NCI-H2029 treated with DMSO at 0.1 percent for 48 hours (cell line): Measurements from ENCODE around the gene ZNF521.
"Not testable (repeated sequence)": the region's sequence is repeated elsewhere in the genome, so short reads cannot be mapped to it uniquely, and the experiment has no call there.

Source experiments
- DNase-seq: peaks from one replicate; lab custom pipeline; 2025; lab: John Stamatoyannopoulos, UW

The ZNF521 gene

DNA sequence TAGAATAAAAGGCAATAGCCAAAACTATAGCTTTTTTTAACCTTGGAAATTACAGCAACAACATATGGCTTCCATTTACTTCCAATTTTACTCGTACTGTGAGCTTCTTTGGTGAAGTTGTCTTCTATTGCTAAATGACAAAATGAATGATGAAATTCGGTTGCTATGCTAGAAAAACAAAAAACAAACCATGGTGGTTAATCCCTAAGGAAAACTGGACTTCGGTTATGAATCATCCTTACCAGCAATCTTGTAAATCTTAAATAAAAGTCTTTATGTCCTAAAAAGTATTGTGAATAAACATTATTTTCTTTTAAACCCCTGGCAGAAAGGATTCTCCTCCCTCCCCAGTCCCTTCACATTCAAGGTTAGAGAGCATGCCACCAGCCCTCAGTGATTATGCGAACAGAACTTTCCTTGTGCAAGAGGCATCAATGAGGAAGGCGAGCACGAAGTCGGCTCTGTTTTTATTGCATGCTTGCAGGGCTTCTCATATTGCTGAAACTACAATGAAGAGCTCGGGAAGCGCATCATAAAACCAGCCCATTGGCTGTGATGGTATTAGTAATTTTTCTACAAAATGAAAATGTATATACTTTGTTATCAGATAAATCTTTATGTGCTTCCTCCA is 62.9 kb downstream of the ZNF521 start:
- no peak for DNase-seq

- no peak for DNase-seq
Measured at GRCh38 chr18:25288340-25288938, 63.5 kb downstream of the ZNF521 start.

- DNase-seq, result no peak
Measured at GRCh38 chr18:25287106-25287505, 64.9 kb downstream of the ZNF521 start.

- DNase-seq, result no peak
Measured at GRCh38 chr18:25284861-25285550, 67.0 kb downstream of the ZNF521 start.

DNA sequence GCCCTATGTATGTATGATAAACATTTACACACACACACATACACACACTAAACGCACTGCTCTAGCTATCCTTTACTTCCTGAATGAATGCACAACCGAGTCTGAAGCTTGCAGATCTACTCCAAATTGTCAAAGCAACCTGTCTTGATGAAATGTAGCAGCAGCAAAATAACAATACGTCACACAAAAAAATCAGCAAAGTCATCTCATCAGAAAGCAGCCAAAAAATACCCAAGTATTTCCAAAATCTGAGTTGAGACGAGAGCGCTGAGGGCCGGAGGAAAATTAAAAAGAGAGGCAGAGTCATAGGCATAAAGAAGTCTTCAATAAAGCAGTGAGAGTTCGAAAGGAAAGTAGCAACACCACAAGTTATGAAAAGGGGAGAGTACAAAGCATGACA is 67.7 kb downstream of the ZNF521 start:
- no peak for DNase-seq

DNA sequence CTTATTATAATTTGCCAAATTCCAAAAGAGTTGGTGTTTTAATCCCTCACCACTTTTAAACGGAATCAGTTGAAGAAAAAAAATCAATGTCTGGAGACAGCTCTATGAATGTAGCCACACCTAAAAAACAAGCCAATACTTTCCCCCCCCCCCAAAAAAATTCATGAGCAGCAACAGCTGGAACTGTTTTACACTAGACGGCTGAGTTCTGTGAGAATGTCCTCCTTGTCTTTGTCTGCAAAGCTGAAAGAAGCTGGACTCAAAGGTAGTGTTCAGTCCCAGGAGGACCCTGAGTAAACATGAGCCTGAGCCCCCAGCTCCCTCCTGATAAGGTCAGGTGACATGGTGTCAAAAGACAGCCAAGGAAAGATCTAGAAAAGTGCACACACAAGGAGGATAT is 68.2 kb downstream of the ZNF521 start:
- no peak for DNase-seq

- DNase-seq, result no peak
Measured at GRCh38 chr18:25282896-25283703, 68.9 kb downstream of the ZNF521 start.

- DNase-seq, result no peak
Measured at GRCh38 chr18:25282282-25282681, 69.7 kb downstream of the ZNF521 start.

- DNase-seq, result no peak
Measured at GRCh38 chr18:25281556-25281955, 70.4 kb downstream of the ZNF521 start.

- DNase-seq, result no peak
Measured at GRCh38 chr18:25279961-25280360, 72.0 kb downstream of the ZNF521 start.

GRCh38 chr18:25279556-25279955 is 72.4 kb downstream of the ZNF521 start:
- DNase-seq, result no peak

GRCh38 chr18:25279133-25279532 is 72.8 kb downstream of the ZNF521 start:
- DNase-seq, result no peak

GRCh38 chr18:25278394-25278793 is 73.6 kb downstream of the ZNF521 start:
- no peak for DNase-seq

DNA sequence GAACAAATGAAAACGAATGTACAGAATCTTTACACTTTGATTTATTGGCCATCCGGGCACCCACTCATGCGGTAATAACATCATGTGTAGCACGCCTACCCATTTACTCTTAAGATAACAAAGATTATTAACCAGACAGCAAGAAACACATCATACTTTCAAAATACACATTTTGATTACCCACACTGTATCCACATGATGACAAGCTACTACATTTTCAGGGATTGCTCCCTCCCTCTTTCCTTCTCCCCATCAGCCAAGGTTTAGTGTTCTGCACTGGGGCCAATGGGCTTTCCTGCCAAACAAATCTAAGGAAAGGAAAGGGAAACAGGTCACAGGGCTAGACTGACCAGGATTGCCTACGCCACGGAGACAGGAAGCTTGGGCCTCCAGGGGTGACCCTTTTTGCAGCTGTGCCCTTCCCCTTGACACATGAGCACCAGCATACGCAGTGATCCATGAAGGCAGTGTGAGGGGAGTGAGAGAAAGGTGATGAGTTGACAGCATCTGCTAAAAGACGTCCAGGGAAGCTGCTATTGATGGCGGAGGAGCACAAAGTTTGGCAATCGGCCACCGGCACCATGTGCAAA is 76.5 kb downstream of the ZNF521 start:
- DNase-seq, result no peak

GRCh38 chr18:25274926-25275325 is 77.0 kb downstream of the ZNF521 start:
- no peak for DNase-seq

- DNase-seq, result not testable (repeated sequence)
Measured at GRCh38 chr18:25266931-25267527, 84.9 kb downstream of the ZNF521 start.

- DNase-seq, result no peak
Measured at GRCh38 chr18:25262920-25263319, 89.0 kb downstream of the ZNF521 start.

DNA sequence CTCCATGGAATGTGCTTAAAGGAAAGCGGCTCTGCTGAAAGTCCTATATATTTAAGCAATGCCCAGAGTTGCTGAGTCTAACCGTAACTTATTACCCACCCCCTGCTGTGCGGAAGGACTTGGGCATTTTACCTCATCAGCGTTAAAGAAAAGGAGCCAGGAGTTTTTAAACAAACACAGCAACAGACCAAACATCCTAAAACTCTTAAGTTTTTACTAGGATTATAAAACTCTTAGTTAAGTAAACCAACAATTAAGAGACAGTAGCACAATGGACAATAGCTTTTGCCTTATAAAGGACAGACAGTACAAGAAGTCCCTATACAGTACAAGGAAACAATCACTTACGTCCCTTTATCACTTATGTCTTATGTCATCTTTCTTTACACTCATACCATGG is 90.2 kb downstream of the ZNF521 start:
- no peak for DNase-seq

DNA sequence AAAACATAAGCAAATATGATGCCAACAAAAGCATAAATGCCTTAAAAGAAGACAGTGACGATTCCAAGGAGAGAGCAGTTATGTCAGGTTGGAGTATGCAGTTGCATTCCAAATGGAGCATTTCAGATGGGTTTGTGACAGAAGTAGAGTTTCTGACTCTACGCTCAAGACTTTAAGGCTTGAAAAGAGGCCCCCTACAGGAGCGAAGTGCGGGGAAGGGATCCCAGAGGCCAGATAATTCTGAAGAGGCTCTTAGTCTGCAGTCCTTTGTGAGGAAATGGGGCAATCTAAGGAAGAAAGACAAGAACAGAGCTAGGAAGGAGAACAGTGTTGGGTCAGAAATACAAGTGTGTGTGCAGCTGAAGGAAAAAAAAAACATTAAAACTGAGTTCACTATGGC is 95.5 kb downstream of the ZNF521 start:
- DNase-seq, result no peak

DNA sequence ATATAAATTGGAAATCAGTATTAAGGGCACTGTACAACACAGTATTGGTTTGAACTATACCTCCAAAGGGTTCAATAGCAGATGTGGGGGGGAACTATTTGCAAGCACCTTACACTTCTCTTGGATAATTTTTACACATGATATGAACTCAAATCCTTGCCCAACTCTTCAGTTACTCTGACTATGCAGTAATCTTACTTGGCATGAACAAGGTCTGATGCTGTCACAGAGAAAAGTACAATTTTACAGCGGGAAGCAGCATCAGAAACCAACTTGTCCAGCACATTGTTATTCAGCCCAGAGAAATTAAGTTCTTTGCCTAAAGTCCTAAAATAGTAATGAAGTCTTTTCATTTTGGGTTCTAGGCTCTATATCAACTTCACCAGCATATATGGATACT is 98.2 kb downstream of the ZNF521 start:
- DNase-seq, result no peak

DNA sequence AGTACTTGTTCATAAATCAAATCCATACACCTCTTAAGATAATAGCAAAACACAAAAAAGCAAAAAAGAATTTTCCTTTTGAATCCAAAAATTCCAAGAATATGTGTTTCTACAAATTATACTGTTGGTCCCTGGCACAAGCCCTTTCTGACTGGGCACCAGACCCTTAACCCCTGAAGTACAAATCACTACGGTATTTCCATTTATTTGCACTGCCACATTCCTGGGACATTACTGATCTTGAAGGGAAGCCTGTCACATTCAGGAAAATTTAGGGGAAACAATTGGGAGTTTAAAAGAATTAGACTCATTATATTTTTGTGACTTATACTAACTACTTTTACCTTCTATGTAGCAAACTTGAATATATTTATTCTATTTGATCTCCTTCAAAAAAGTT is 98.8 kb downstream of the ZNF521 start:
- DNase-seq, result no peak

GRCh38 chr18:25251068-25251467 is 100.9 kb downstream of the ZNF521 start:
- DNase-seq, result no peak
